SK-MEL-5 (cell line): ENCODE results near the gene ADGRD2. TPM values are rescaled to one million over a fixed set of nuclear protein-coding genes. Genes with fewer than 3 reads are reported as not detected.

Source experiments
- DNase-seq: peaks from one replicate; pipeline ENCODE4 v3.0.0-alpha.2; 2016; ENCODE audit warnings: low read depth, low spot score
- in situ Hi-C: cut with HindIII; loops from 2 replicates; pipeline ENCODE4 v1.10.0; 2016; ENCODE audit warnings: low sequenced_read_pairs, high pct_unique_total_duplicates, low pct_unique_long_range_greater_than_20kb
- total RNA-seq: library from RNA; depleted of rRNA; stranded (reverse); fragments of >200 nt; shearing (Covaris generic); gene quantifications from 2 replicates; pipeline ENCODE4 v1.2.3, GENCODE V29; 2014

ADGRD2 gene
- total RNA-seq, 1 experiment from 2014 or later, result not detected

GRCh38 chr9:124426361-124426760 is 23.9 kb upstream of the ADGRD2 start:
- in situ Hi-C loops, result no loop called here
- DNase-seq, result no peak

- in situ Hi-C loops, result no loop called here
- no peak for DNase-seq
These were observed 23.0 kb upstream of the ADGRD2 start for GRCh38 chr9:124427281-124427680.

- DNase-seq, result no peak
- in situ Hi-C loops, result no loop called here
These were observed 21.3 kb upstream of the ADGRD2 start for GRCh38 chr9:124428751-124429529.

DNA sequence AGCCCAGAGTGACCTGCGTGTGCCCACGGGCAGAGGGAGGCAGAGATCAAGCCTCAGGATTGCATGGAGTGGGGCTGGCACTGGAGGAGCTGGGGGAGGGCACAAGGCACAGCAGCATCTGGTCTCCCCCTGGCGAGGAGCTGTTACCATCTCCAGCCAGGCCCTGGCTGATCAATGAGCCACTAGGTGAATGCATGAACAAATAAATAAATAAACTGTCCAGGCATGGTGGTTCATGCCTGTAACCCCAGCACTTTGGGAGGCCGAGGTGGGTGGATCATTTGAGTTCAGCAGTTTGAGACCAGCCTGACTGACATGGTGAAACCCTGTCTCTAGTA is 20.8 kb upstream of the ADGRD2 start:
- no peak for DNase-seq
- in situ Hi-C loops, result no loop called here

DNA sequence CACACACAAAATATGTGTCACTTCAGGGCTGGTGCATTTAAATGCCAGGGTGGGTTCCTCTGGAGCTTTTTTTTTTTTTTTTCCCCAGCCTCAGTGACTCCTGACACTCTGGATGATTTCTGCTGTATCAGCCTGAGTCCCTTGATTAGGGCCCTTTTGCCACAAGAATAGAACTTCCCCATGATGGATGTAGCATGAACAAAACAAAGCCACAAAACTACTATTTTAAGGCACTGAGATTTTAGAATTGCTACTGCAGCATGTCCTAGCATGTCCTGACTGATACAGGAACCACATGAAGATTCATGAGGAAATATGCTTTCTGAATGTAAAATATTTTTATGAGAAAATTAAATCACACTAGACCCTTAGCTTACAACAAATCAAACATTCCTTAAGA is 13.9 kb upstream of the ADGRD2 start:
- no peak for DNase-seq
- in situ Hi-C loops, result no loop called here

- no peak for DNase-seq
- in situ Hi-C loops, result no loop called here
These were observed 13.2 kb upstream of the ADGRD2 start for GRCh38 chr9:124437086-124437485.

DNA sequence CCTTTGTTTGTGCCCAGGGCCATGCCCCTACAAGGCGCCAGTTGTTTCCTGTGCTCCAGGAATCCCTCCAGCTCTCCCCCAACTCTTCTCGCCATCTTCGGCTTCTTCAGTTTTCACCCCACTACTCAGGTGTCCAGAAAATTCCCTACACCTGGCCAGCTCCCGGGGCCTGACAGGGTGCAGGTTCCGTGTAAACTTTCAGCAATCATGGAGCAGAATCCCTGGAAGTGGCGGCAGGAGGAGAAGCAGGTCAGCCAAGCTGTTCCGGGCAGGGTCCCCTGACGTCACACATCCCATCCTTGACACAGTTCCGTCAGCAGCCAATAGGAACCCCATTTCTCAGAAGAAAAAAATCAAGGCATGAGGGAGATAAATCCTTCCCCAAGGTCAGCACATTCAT is 12.2 kb upstream of the ADGRD2 start:
- in situ Hi-C loops, result no loop called here

GRCh38 chr9:124439086-124439485 is 11.2 kb upstream of the ADGRD2 start:
- in situ Hi-C loops, result no loop called here
- DNase-seq, result no peak

More for the DNA sequence above, 12.2 kb upstream of the ADGRD2 start:
- no peak for DNase-seq

GRCh38 chr9:124439686-124440243 is 10.5 kb upstream of the ADGRD2 start:
- DNase-seq, result no peak
- in situ Hi-C loops, result no loop called here

DNA sequence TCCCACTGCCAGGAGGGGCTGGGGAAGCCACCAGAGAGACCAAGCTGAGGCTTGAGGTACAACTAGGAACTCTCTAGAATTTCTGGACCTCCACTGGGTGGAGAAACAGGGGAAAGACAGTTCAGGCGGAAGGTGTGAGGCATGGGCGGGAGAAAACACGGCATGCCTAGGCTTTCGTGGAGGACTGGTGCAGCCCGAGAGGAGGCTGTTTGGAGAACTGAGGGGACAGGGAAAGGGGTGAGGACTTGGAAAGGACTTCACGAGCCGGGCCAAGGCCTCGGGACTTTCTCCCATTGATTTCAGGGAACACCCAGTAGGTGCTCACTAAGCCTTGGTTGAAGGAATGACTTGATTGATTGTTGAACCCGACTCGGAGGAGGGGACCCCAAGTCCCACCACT is 9.5 kb upstream of the ADGRD2 start:
- in situ Hi-C loops, result no loop called here
- no peak for DNase-seq

- in situ Hi-C loops, result no loop called here
These were observed 9.0 kb upstream of the ADGRD2 start for GRCh38 chr9:124441291-124441690.

DNA sequence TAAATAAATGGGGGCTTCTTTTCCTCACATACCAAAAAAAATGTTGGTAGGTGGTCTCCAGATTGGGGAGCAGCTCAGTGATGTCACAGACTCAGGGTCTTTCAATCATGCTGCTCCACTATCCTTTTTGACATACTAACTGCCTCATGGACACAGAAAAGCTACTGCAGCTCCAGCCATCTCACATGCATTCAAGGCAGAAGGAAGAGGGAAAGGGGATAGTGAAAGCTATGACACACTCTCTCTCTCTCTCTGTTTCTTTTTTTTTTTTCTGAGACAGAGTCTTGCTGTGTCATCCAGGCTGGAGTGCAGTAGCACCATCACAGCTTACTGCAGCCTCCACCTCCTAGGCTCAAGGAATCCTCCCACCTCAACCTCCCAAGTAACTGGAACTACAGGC is 7.9 kb upstream of the ADGRD2 start:
- in situ Hi-C loops, result no loop called here
- DNase-seq, result no peak

More at GRCh38 chr9:124441291-124441690, 9.0 kb upstream of the ADGRD2 start:
- DNase-seq, result no peak

DNA sequence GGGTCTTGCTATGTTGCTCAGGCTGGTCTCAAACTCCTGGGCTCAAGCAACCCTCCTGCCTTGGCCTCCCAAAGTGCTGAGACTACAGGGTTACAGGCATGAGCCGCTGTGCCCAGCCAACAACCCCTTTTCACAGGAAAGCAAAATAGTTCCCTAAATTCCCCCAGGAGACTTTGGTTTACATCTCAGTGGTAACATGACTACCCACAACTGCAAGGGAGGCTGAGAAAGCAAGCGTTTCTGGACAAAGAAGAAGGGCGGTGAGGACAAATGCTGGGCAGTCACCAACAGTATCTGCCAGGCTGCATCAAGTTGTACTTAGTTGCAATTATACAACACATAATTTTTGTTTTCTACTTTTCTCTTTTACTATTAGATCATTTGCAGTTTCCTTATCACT is 7.4 kb upstream of the ADGRD2 start:
- in situ Hi-C loops, result no loop called here
- DNase-seq, result no peak

DNA sequence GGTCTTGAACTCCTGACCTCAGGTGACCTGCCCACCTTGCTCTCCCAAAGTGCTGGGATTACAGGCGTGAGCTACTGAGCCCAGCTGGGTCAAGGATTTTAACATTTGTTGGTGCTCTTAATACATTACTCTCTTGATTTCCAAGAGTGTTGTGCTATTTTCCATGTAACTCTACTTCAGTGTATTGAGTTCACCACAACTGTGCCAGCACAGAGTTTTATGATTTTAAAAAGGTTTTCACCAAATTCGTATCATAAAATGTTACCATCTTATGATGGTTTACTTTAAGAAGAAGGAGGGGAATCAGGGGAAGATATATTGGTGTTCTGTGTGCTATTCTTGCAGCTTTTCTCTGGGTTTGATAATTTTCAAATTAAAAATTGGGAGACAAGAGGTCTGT is 6.6 kb upstream of the ADGRD2 start:
- in situ Hi-C loops, result no loop called here
- DNase-seq, result no peak

- in situ Hi-C loops, result no loop called here
- DNase-seq, result no peak
These were observed 6.1 kb upstream of the ADGRD2 start for GRCh38 chr9:124444166-124444565.

GRCh38 chr9:124447297-124447661 is 3.0 kb upstream of the ADGRD2 start:
- in situ Hi-C loops, result no loop called here
- no peak for DNase-seq

DNA sequence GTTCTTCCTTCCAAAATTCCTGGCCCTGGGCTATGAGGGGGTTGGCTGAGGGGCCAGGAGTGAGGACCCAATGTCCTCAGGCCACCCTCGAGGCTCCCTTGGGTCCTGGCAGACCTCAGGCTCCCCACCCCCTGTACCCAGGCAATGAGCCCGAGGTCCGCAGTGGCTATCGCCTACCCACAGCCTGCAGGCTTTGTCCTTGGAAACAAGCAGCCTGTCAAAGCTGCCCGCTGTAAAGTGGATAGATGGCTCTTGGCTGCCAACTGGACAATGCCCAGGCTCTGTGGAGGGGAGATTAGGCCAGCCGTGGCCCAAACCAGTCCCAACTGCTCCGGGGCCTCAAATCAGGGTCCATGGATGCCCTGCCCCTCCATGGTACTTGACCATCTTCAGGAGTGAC is 2.2 kb upstream of the ADGRD2 start:
- in situ Hi-C loops, result no loop called here
- DNase-seq, result no peak

DNA sequence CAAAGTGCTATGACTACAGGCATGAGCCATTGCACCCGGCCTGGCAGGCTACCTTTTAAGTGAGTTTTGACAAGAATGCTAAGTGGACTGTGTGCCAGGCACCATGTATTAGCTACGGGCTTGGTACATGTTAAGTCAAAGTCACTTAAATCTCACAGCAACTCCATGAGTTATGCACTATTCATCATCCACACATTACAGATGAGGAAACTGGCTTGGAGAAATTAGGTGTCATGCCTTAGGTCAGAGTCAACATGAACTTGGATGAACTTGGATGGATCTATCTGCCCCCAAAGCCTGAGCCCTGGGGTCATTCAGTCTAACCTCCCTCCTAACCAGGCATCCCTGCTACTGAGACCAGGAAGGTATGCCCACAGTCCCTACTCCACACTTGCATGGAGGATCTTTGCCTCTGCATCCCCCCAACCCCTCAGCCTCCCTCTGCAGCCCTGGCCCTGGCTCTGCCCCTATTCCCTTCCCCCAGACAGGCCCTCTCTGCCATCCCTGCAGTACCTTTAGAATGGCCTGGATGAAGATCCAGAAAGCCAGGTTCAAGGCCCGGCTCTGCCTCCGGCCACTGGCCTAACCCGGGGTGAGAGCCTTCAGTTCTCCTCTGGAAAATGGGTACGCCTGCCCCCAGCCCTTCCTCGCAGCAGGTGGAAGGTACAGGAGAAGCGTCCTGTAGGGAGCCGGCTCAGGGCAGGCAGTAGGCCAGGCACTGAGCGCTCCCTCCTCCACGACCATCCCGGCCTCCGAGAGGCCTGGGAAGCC is 685 bp upstream of the ADGRD2 start:
- in situ Hi-C loops, result no loop called here
- no peak for DNase-seq
